Stimulated activated CD4-positive, alpha-beta T cell treated with anti-CD3 and anti-CD28 coated beads, Interleukin-12 subunit alpha, Interleukin-12 subunit beta, amount 100 ng/mL, for 48 hours (primary cell): Measurements from ENCODE around the gene LRP1-AS.

ENCODE experiments used
- DNase-seq, 3 donors: peaks; one replicate each; pipeline ENCODE4 v3.0.0-alpha.2; 2020; ENCODE audit warnings: low read depth in 2 of 3, low spot score in 1 of 3

The LRP1-AS gene

GRCh38 chr12:57101892-57102695 is 45.3 kb downstream of the LRP1-AS start:
- no peak for DNase-seq

DNA sequence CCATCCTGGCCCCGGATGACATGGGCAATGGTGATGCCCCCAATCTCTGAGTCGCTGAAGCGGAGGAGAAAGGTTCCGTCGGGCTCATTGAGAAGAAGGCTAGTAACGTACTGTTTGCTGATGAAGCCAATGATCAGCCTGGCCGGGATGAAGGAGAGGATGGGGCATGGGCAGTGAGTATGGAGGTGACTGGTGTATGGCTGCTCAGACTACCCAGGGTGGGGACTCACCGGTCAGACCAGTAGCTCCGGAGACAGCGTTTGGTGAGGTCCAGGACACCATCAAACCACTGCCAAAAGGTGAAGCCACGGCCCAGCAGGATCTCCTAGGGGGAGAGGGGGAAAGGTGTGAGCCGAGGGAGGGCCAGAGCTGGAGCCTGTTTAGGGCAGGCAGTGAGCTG is 47.7 kb downstream of the LRP1-AS start:
- DNase-seq: no peak

DNA sequence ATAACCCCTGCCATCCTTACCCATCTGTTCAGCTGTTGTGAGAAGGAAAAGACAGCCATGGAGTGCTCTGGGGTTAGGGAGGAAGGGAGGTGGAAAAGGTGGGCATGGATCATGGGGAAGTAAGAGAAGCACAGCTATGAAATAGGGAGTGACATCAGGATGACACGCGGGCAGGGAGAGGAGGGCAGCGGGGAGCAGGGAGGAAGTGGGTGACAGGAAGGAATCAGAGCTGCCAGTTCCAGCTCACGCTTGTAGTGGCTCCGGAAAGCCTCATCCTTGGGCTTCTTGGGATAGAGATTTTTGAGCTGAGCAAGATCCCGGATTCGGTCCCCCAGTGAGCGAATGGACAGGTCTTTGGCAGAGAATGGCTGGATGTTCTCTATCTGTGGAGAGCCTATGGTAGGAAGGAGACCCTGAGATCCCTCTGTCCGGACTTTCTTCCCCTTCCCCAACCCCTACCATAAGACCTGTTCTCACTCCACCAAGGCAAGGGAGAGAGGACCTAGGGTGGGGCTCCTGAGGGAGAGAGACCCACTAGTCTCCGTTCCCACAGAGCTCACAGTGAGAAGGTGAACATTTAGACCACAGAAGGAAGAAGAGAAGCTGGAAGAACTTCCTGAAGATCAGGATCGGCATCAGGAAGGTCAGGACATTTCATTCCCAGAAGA is 48.2 kb downstream of the LRP1-AS start:
- no peak for DNase-seq

- DNase-seq: no peak
Measured at GRCh38 chr12:57098546-57098945, 48.9 kb downstream of the LRP1-AS start.

- DNase-seq: no peak
Measured at GRCh38 chr12:57097554-57097835, 49.9 kb downstream of the LRP1-AS start.

DNA sequence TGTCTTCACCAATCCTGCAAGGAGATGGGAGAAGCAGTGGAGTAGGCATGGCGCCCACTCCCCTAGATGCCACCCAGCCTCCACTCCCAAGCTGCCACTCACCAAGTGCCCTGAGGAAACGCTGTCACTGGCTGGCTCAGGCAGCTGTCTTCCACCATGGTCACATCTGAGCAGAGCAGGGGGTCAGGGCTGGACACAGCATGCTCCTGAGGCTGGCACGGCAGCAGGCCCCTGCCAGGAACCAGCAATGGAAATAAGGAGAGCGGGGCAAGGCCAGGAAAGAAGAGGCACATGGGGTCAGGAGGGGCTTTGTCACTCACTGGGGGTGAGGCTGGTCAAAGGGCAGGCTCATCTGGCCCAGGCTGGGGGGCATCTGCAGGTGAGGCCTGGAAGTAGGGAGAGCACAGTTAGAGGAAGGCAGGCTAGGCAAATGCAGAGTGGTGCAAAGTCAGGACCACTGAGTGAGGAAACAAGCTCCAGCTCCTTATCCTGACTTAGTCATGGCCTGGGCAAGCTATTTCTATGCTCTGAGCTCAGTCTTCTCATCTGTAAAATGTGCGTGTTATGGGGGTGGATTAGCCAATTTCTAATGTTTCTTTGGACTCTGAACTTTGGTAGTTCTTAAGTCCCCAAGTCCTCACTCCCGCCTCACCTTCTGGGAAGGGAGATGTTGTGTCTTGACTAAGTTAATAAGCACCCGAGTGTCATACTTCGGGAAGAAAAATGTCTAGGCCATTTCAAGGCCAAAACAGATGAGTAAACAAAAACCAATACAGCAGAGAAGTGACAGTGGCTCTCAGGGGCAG is 50.5 kb downstream of the LRP1-AS start:
- no peak for DNase-seq

- DNase-seq: no peak
Measured at GRCh38 chr12:57096099-57096572, 51.3 kb downstream of the LRP1-AS start.

- DNase-seq: no peak
Measured at GRCh38 chr12:57095440-57095839, 52.0 kb downstream of the LRP1-AS start.
